PFSK-1 (cell line): ENCODE data around the gene TDRD6.

ENCODE experiments used
- REST ChIP-seq, 2 experiments: IDR thresholded peaks; 2 replicates each; pipeline versions ENCODE4 v1.6.1 to v1.8.0; 2011 to 2012; ENCODE audit warnings: low read depth in 2 of 2, low read length in 2 of 2, control low read depth in 1 of 2, inconsistent platforms in 1 of 2, mild to moderate bottlenecking in 1 of 2, moderate library complexity in 1 of 2; ENCODE audit not compliant: insufficient read depth in 1 of 2
- SIN3A ChIP-seq: IDR thresholded peaks from 2 replicates; pipeline ENCODE4 v1.6.1; 2012; ENCODE audit warnings: mild to moderate bottlenecking, low read length, moderate library complexity, borderline replicate concordance; ENCODE audit not compliant: insufficient read depth

DNA sequence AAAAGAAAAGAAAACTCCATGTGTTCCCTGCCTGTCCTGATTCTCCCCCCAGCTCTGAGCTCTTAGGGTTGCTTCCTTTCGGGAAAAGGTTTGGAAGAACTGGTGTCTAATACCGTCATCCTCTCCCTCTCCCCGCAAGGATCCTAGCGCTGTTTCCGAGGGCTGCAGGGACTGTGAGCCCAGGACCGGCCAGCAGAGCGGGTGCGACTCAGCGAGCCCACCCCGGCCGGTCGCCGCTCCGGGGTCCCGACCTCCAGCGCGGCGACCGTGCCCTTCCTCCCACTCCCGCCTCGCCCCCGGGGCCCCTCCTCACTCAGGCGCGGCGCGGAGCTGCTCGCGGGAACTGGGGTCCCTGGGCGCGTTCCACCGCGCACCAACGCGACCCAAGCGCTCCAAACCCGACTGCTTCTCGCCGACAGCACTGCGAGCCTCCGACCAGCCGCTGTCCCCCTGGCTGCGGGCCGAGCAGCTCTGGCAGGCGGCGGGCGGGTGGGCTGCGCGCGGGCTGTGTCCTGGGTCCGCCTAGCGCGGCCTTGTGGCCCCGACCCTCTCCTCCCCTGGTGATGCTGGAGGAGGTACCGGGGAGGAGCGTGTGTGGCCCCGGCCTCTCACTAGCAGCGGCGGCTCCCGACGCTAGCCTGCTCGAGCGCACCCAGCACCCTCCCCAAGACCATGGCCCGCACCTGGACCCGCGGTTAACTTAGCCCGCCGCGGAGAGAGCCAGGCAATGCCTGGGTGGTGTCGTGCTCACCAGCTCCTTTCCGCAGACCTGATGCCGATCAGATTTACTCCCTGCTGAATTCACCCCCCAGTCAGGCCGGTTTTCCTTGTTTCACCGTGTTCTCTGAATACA, 47.4 kb downstream of the TDRD6 start, which contains the start of gene PLA2G7:
- TF ChIP-seq SIN3A (no peak), REST (IDR thresholded peaks at IDR 0.05; ENCODE audit: insufficient read depth in 1 of 2, low read depth in 2 of 2, low read length in 2 of 2) (no peak)
